PC-3 (cell line): Measurements from ENCODE around the gene BEND5. TPM values are rescaled to one million over a fixed set of nuclear protein-coding genes. Genes with fewer than 3 reads are reported as not detected.

ENCODE experiments used
- ATAC-seq: fragments of 200-7000 bp; cut with Tn5 transposase; 2 replicates; pipeline ENCODE4 v1.9.1; 2020; ENCODE audit warnings: mild to moderate bottlenecking, moderate library complexity
- BruUV-seq: library from RNA; stranded (reverse); fragments of 400-500 nt; replicated peaks from 2 replicates; lab custom pipeline; 2021; lab: Mats Ljungman, UMichigan
- CTCF ChIA-PET: fragments of 300-600 bp; sonication (Branson Sonifier 250); formaldehyde crosslinking; loops from one replicate; lab custom pipeline; 2022; ENCODE audit warnings: antibody characterized with exemption; lab: Charles Lee
- POLR2A ChIA-PET: fragments of 300-600 bp; sonication (Branson Sonifier 250); formaldehyde crosslinking; loops from one replicate; lab custom pipeline; 2022; ENCODE audit warnings: antibody characterized with exemption; ENCODE audit not compliant: unreplicated experiment; lab: Charles Lee
- DNase-seq: peaks from one replicate; pipeline ENCODE4 v3.0.0-alpha.2; 2015
- H2AFZ ChIP-seq: fragments of 300-600 bp; sonication (generic); 2 replicates; pipeline ENCODE4 v1.6.0; 2016; ENCODE audit warnings: antibody characterized with exemption, low read length
- H3F3A ChIP-seq: fragments of 300-600 bp; sonication (generic); one replicate; pipeline ENCODE4 v1.6.0; 2017; ENCODE audit warnings: antibody characterized with exemption, low read length, control low read depth, mild to moderate bottlenecking; ENCODE audit not compliant: unreplicated experiment
- H3K27ac ChIP-seq: fragments of 300-600 bp; sonication (generic); 2 replicates; pipeline ENCODE4 v1.5.1; 2016; ENCODE audit warnings: mild to moderate bottlenecking, low read length
- H3K27me3 ChIP-seq: fragments of 300-600 bp; sonication (generic); 2 replicates; pipeline ENCODE4 v1.6.1; 2016; ENCODE audit warnings: low read length, mixed read lengths
- H3K36me3 ChIP-seq: fragments of 300-600 bp; sonication (generic); 2 replicates; pipeline ENCODE4 v1.6.1; 2016; ENCODE audit warnings: low read depth, mixed run types, low read length, mixed read lengths
- H3K4me1 ChIP-seq: fragments of 300-600 bp; sonication (generic); 2 replicates; pipeline ENCODE4 v1.5.1; 2016; ENCODE audit warnings: low read length; ENCODE audit not compliant: insufficient read depth
- H3K4me2 ChIP-seq: fragments of 300-600 bp; sonication (generic); 2 replicates; pipeline ENCODE4 v1.6.0; 2016; ENCODE audit warnings: low read length
- H3K4me3 ChIP-seq: fragments of 300-600 bp; sonication (generic); 2 replicates; pipeline ENCODE4 v1.5.1; 2016; ENCODE audit warnings: mild to moderate bottlenecking, low read length, mixed read lengths
- H3K79me2 ChIP-seq: fragments of 300-600 bp; sonication (generic); 2 replicates; pipeline ENCODE4 v1.6.1; 2017; ENCODE audit warnings: low read length, mixed read lengths
- H3K9ac ChIP-seq: fragments of 300-600 bp; sonication (generic); 2 replicates; pipeline ENCODE4 v1.6.0; 2016; ENCODE audit warnings: mild to moderate bottlenecking, low read length
- H3K9me2 ChIP-seq: fragments of 300-600 bp; sonication (generic); replicated peaks from 2 replicates; pipeline ENCODE4 v1.6.1; 2016; ENCODE audit warnings: mixed run types, low read length, mixed read lengths
- H3K9me3 ChIP-seq: fragments of 300-600 bp; sonication (generic); 2 replicates; pipeline ENCODE4 v1.6.1; 2016; ENCODE audit warnings: low read length, mixed read lengths
- H4K20me1 ChIP-seq: fragments of 300-600 bp; sonication (generic); 2 replicates; pipeline ENCODE4 v1.6.1; 2016; ENCODE audit warnings: low read length, mixed read lengths
- CTCF ChIP-seq: fragments of 300-600 bp; sonication (generic); conservative IDR thresholded peaks from 2 replicates; pipeline ENCODE4 v1.5.1; 2017; ENCODE audit warnings: antibody characterized with exemption, low read depth, mild to moderate bottlenecking, low read length
- EZH2 ChIP-seq: fragments of 300-600 bp; sonication (generic); IDR thresholded peaks from one replicate; pipeline ENCODE4 v1.6.1; 2017; ENCODE audit warnings: antibody characterized with exemption, mild to moderate bottlenecking, low read length; ENCODE audit not compliant: unreplicated experiment
- EZH2phosphoT487 ChIP-seq: fragments of 300-600 bp; sonication (generic); IDR thresholded peaks from 2 replicates; pipeline ENCODE4 v1.6.1; 2018; ENCODE audit warnings: mild to moderate bottlenecking, antibody characterized with exemption, low read length, borderline replicate concordance
- intact Hi-C: fragments of 100-400 bp; cut with micrococcal nuclease; formaldehyde crosslinking; loops from 2 replicates; pipeline ENCODE4 v1.9.0; 2023
- total RNA-seq: library from RNA; depleted of rRNA; stranded (reverse); fragments of >200 nt; gene quantifications from 2 replicates; pipeline ENCODE4 v1.2.3, GENCODE V29; 2014

The BEND5 gene
- total RNA-seq, 1 experiment from 2014 or later: 3.1 TPM

DNA sequence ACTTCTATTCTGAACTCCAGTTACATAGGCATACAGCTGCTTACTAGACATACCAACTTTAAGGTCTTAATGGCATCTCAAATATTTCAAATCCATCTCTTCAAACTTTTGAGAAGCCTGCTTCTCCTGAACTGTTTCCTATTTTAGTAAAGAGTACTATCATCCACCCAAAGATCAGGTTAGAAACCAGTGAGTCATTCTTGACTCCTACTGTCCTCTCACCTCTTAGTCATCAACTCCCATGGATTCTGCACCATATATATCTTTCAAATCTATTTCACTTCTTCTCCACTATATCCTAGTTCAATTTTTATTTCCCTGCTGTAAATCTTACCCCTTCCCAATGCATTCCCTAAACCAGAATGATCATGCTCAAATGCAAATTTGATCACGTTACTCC lies 18.1 kb upstream of the BEND5 start:
- ChIA-PET POLR2A (no interaction called here), CTCF (no interaction called here)
- H3K36me3 ChIP-seq: no peaks in the 10 kb centered on the region
- BruUV-seq: no TSS peak
- H3F3A ChIP-seq: no peaks in the 10 kb centered on the region
- H3K9ac ChIP-seq: no peak overlapping the region
- intact Hi-C loops: no loop called here
- H3K4me1 ChIP-seq: peaks cover 7% of the 10 kb centered on the region
- TF ChIP-seq EZH2: no peak
- TF ChIP-seq EZH2phosphoT487: no peak
- no peak for TF ChIP-seq CTCF
- no peaks in the 10 kb centered on the region for H4K20me1 ChIP-seq
- H3K4me2 ChIP-seq: no peak overlapping the region
- no peaks in the 10 kb centered on the region for H3K9me3 ChIP-seq
- no peak overlapping the region for H2AFZ ChIP-seq
- DNase-seq (peak; percentile 57), ATAC-seq (peak; percentile 68)
- no peaks in the 10 kb centered on the region for H3K27me3 ChIP-seq
- no peaks in the 10 kb centered on the region for H3K9me2 ChIP-seq
- no peaks in the 10 kb centered on the region for H3K79me2 ChIP-seq
- no peak overlapping the region for H3K4me3 ChIP-seq
- H3K27ac ChIP-seq: no peak overlapping the region

GRCh38 chr1:48793863-48794262 lies 17.2 kb upstream of the BEND5 start:
- Histone ChIP-seq H3K4me3 (no peak overlapping the region), H3K36me3 (no peaks in the 10 kb centered on the region), H3K27ac (no peak overlapping the region), H3K9me3 (no peaks in the 10 kb centered on the region), H3K27me3 (no peaks in the 10 kb centered on the region), H3K4me2 (no peak overlapping the region), H4K20me1 (no peaks in the 10 kb centered on the region), H3K79me2 (no peaks in the 10 kb centered on the region), H3F3A (no peaks in the 10 kb centered on the region), H2AFZ (no peak overlapping the region), H3K9me2 (no peaks in the 10 kb centered on the region), H3K9ac (no peak overlapping the region), H3K4me1 (peaks cover 7% of the 10 kb centered on the region)
- BruUV-seq: no TSS peak
- intact Hi-C loops: no loop called here
- CTCF ChIA-PET: no interaction called here
- DNase-seq: no peak
- POLR2A ChIA-PET: no interaction called here
- ATAC-seq: no peak
- TF ChIP-seq CTCF (no peak), EZH2phosphoT487 (no peak), EZH2 (no peak)

DNA sequence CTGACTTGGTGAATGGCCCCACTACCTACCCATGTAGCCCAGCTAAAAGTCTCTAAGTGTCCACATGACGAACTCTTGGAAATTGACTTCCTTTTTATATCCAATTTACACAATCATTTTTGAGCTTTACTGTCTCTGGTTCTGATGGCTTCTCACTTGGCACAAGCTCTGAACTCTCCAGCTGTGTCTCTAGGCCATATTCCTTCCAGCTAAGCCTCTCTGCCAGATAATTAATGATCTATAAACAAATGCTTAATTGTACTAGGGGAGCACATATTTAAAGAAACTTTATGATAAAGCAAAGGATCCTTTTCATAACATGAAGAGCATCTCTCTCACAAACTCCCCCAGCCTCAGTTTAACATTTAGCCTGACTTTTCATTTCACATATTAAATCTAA lies 16.3 kb upstream of the BEND5 start:
- no TSS peak for BruUV-seq
- Histone ChIP-seq H3F3A (no peaks in the 10 kb centered on the region), H3K36me3 (no peaks in the 10 kb centered on the region), H3K9me3 (no peaks in the 10 kb centered on the region), H3K27me3 (no peaks in the 10 kb centered on the region), H3K79me2 (no peaks in the 10 kb centered on the region), H3K4me3 (no peak overlapping the region), H3K27ac (no peak overlapping the region), H3K9me2 (no peaks in the 10 kb centered on the region), H4K20me1 (no peaks in the 10 kb centered on the region), H3K4me2 (no peak overlapping the region), H2AFZ (no peak overlapping the region), H3K9ac (no peak overlapping the region), H3K4me1 (peaks cover 7% of the 10 kb centered on the region)
- CTCF ChIA-PET: no interaction called here
- no peak for ATAC-seq
- TF ChIP-seq EZH2 (no peak), CTCF (no peak), EZH2phosphoT487 (no peak)
- POLR2A ChIA-PET: no interaction called here
- intact Hi-C loops: no loop called here
- DNase-seq: no peak
